ENCODE results near the gene SLC7A4.

The SLC7A4 gene

DNA sequence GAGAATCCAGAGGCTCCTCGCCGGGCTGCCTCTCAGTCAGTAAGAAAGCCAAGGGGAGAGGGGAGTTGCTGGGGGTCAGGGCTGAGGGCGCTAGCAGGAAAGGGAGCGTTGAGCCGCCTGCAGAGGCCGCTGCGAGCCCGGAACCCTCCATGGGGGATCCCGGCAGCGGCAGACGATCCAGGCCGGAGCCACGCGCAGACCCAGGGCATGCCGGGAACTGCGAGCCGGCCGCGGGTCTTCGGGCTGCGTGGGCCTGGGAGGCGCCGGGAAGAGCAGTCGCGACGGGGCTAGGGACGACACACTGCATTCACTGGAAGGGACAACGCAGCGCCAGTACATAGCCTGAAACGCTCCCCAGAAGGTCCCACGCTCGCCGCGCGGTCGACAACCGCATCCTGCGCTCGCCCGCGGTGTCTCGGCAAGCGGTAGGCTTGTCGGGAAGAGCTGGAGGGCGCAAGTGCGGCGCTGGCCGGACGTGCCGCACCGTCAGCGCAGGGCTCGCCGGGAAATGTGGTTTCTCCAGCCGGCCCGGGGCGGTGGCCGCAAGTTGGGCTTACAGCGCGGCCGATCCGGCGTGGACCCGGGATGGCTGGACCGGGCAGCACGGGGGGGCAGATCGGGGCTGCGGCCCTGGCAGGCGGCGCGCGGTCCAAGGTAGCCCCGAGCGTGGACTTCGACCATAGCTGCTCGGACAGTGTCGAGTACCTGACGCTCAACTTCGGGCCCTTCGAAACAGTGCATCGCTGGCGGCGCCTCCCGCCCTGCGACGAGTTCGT lies 50.4 kb downstream of the SLC7A4 start, which contains the start of gene LZTR1:
Gene LZTR1 (plus strand): TSS at position 511 of the 776 bp plus-strand sequence. CDS start 75 bp downstream, at position 586.
- peak; percentile 74 to 86 for DNase-seq

DNA sequence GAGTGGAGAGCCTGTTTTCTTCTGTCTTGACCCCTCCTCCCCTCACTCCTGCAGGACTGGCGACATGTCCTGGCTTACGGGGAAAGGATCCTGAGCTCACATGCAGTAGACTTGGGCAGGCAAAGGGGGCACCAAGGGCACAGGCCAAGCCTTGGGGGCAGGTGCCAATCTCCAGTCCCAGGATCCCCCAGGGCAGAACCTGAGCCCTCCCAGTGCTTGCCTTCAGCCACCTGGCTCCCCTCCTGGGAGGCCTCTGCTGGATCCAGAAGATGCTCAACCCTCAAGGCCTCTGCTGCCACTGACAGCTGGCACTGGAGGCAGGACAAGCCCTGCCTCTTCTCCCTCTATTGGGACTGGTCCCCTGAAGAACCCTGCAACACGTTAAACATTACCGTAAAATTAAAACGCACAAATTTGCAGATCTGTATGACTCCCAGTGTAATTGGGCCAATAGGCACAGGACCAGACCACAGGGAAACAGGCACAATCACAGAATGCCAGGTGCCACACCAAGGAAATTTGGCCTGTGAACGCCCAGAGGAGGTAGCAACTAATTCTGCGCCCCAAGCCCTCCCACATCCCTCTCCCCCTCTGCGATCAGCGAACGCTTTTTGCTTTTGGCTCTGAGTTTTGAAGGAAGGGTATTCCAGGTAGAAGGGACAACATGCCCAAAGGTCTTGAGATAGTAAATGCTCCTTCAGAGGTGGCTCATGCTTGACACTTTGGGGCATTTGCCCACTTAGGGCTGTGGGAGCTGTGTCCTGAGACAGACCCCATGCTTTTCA lies 51.2 kb downstream of the SLC7A4 start:
- DNase-seq: no peak

DNA sequence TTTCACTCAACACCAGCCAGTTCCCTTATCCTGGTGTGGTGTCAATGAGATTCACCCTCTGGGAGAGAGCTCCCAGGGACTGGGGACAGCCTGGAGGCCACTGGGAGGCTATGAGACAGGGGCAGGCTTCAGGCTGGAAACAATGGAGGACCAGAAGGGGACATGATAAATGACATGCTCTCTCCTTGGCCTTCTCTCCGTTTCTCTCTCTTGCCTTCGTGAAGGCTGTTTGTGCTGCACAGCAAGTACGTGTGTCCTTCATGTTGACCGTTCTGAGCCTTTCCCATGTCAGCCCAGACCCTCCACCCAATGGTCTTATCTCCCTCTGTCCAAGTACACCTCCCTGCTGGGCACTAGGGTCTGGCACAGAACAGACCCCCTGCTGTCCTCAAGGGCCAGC lies 51.8 kb downstream of the SLC7A4 start:
- no peak for DNase-seq

DNA sequence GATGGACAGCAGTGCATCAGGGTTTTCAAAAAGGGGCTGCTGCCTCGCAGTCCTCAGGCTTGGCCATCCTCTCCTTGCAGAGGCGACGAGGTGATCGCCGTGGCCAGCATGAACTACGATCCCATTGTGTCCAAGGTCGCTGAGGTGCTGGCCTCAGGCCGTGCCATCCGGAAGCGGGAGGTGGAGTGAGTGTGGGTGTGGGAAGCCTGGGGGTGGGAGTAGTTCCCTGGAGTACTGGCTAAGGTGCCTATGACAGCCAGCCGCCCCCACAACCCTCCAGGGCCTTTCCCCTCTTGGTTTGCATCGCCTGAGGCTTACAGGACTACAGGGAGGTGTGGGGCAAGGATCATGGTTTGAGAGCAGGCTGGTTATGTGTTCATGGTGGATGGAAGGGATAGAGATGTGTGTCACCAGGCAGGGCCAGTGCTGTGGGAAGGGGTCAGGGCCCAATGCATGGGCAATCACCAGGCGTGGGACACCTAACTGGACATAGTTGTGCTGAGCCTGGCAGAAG lies 52.4 kb downstream of the SLC7A4 start:
- peak in 1 of 2 donors; percentile 30 for DNase-seq

DNA sequence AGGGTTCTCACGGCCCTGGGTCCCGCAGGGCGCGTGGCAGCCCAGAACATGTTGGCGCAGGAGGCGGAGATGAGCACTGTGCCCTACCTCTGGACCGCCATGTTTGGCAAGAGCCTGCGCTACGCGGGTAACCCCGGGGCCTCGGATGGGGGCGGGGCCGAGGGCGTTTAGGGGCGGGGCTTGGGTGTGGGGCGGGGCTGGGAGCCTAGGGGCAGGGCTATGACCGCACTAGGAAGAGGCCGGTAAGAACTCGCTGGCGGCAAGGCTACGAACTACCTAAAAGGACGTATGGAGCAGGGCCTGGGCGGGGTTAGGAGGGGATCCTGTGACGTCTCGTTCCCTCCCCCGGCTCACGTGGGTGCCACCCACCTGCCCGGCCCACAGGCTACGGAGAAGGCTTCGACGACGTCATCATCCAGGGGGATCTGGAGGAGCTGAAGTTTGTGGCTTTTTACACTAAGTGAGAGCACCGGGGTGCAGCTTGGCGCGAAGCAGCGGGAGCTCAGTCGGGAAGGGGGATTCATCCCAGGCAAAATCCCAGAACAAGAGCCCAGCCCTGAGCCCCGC lies 53.0 kb downstream of the SLC7A4 start:
- peak; percentile 74 to 81 for DNase-seq

Measured in inflammatory macrophage (primary cell).